Activated gamma-delta T cell (primary cell): ENCODE results near the gene IL18R1.

Experiments
- DNase-seq: peaks from one replicate; lab custom pipeline; 2025; lab: John Stamatoyannopoulos, UW

Gene IL18R1

DNA sequence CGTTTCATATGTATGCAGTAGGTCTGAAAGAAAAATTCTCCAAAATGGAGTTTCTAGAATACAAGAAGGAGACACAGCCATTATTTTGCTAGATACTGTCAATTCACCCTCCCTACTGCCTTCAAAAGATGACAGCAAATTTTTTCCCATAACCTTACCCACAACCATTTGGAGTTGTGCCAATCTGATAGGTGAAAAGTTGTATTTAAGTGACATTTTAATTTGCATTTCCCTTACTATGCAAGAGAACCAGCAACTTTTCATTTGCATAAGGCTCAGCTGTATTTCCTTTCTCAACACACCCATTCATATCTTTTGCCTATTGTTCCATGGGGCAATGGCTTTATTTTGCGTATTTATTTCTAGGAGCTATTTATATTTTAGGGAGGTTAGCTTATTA is 36.0 kb downstream of the IL18R1 start:
- no peak for DNase-seq

DNA sequence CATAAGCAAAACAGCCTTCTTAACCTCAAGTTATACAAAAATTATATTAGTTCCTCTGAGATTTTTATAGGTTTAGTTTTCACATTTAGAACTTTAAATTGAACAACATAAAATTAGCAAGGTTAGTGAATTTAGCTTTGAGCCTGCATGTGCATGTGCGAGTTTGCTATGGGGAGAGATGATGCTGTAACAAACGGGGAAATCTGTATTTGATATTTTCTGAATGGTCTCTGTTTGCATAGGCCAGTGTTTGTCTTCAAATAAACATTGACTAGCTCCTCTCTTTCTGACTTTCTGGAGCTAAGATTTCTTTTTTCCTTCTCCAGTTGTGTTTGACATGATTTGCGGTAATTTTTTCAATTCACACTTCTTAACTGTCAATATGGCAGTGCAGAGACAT is 36.5 kb downstream of the IL18R1 start:
- no peak for DNase-seq

DNA sequence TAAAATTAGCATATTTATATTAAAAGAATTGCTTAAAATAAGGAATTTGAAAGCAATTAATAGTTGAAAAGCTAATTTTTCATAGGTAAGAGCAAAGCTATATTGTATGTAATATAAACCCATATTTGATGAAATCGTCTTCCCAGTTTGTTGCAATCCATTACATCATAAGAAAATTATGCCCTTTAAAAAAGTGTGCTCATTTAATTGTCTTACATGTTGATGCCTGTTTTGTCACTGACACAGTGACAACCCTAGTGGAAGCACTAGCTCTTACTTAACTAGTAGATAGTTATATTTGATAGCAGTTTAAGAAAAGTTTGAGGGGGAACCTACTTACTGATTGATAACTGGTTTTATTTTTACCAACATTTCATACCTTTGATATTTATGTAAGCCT is 37.3 kb downstream of the IL18R1 start:
- no peak for DNase-seq

DNA sequence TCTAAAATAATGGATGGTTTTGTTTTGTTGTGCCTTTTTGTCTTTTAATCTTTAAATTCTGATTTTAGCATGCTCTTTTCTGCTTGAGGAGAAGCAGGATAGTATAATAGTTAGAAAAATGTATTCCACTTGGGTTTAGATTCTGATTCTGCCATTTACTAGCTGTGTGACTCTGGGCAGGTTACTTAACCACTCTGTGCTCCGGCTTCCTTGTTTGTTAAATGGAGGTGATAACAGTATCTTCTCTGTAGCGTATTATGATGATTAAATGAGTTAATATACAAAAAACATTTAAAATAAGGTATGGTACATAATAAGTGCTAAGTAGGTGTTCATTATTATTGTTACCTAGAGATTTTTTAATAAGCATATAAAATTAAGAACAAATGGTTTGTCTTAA is 40.4 kb downstream of the IL18R1 start:
- no peak for DNase-seq

DNA sequence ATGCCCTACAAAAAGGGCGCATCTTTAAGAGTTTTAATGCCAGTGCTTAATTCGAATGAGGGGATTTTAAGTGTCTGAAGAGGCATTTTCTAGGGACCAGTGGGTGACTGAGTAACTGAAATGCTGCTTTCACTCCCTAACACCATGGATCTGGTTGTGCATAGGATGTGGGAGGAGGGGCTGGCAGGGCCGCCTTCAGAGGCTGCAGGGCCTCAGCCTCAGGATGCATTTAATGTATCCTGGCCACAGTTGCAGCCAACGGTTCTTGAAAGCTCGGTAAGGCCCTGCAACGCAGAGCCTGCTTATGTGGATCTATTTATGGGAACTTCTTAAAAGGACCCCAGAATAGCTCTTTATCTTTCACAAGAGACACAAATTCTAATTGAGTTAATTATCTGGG is 41.6 kb downstream of the IL18R1 start:
- no peak for DNase-seq

DNA sequence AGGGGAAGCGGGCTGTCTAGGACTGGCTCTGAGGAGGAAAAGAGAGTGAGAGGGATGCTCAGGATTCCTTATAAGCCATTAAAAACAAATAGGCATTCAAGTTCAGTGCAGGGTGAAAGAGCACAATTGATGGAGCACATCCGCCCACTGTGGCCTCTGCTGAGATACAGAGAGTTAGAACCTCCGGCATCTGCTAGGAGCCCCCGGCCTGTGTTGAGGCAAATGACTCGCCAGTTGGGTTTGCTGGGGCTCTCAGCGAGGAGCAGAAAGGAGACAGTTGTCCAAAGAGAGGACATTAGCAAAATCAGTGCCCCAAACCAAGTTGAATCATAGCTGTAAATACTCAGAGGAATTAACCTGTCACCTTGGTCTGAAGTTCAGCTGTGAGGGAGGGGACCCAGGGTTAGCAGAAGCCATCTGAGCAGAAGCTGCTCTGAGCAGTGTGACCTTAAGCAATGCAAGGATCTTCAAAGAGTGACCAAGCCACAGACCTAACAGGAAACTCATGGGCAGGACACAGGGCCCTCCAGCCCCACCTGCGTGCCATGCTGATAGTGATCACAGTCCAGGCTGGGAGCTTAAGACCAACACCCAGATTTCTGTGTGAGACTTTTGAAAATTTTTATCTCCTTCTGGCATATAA is 44.0 kb downstream of the IL18R1 start:
- no peak for DNase-seq

DNA sequence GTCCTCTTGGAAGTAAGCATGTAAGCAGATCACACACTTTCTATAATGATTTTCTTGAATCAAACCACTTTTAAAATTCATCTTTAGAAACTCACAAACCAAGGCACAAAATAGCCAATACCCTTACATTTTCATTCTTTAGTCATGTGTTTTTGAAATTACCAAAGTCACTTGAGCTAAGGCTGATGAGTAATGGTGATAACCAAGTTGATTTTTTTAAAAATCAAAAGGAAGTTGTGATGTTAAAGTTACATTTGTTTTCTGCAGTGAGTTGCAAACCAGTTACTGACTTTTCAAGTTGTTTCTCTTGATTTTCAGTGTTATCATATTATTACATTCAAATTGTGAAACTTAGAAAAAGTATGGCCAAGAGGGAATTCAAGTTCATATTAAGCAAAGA is 45.9 kb downstream of the IL18R1 start:
- no peak for DNase-seq

DNA sequence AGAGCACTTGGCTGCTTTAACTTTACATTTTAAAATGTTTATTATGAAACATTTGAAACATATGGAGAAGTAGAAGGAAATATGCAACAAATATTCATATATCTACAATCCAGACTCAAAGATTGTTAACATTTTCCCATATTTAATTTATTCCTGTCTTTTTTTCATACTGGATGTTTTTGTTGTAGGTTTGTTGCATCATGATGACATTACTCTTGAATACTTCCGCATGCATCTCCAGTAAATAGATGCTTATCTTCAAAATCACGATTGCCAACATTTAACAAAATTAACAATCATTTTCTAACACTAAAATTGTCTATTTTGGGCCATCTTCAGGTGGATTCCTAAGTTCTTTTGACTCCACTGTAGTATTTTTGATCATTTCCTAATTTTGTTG is 46.3 kb downstream of the IL18R1 start:
- no peak for DNase-seq

DNA sequence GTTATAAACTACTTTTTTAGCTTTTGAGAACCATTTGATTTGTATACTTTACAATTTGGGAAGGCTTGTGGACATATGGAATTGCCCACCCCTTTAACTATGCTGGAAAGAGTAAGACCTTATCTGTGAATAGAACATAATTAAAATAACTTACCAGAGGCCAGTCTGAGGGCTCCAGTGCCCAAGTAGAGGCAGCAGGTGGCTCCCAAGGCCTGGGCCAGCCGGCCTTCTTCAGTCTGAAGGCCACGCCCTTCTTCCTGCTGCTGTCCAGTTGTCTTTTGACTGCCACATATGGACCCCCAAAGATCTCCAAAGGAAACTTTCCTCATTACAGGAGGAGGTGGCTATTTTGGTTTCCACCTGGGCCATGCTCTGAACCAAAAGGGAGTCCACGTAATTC is 55.4 kb downstream of the IL18R1 start:
- no peak for DNase-seq

DNA sequence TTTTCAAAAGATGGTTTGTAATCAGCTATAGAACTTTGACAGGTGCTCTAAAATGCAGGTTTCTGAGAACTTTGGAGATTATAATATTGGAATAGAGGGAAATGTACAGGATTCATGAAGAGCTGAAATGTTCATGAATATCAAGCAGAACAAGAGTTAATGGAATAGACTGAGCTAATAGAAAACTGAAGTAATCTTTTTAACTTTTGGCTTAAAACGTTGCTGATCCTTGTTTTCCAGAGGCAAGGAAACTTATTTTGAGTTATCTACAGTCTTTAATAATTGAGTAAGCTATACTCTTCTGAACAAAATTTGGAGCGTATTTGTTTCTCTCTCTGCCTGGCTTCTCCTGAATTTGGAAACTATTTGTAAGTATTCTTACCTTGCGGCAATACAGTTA is 56.6 kb downstream of the IL18R1 start:
- DNase-seq = no peak

DNA sequence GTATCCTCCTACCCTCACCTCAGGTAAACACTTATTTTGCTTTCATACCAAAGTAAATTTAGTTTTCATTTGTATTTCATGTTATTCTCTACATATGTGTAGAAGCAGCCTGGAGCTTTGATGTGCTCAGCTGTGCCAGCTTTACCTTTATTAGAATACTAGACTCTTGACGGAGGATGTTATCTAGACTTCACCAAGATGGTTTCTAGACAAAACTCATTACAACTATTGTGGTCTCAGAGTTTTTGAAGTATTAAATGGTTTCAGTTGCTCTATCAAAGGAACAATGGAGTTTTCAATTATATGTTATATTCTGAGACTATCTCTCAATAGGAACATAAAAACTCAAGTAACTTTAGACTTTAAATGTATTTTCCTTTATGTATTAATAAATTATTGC is 62.4 kb downstream of the IL18R1 start:
- DNase-seq = no peak

DNA sequence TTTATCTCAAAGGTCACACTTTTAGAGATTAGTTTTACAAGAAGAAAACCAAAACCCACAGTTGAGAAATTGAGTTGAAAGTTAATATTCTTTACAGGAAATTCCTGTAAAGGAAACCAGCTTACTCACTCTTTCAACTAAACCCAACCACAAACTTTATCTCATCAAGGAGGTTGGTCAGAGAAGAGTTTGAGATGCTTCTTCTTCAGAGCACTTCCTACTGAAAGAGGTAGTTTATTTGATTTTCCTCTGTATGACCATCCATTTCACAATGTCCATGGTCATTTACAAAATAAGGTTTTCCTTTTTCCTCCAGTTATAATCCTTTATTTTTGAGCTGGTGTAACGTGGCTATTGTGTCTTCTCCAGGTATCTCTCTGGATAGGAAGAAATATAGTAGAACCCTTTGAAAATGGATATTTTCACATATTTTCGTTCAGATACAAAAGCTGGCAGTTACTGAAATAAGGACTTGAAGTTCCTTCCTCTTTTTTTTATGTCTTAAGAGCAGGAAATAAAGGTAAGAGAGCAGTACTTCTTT is 62.9 kb downstream of the IL18R1 start:
- DNase-seq = no peak

DNA sequence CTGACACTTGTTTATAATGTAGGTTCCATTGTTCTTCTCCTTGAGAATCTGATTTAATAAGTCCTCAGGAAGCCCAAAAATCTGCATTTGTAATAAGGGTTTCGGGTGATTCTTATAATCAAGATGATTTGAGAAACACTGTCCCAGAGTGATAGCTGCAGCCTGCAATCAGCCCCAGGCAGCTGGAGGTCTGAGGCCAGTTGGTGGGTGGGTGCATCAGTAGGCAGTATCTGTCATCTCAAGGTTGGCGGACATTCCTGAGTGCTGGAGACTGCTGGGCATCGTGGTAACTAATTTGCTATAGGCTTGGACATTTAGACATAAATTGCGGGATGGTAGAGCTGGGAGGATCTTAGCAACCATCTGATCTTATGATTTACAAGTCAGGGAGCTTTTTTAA is 64.7 kb downstream of the IL18R1 start:
- DNase-seq = no peak

DNA sequence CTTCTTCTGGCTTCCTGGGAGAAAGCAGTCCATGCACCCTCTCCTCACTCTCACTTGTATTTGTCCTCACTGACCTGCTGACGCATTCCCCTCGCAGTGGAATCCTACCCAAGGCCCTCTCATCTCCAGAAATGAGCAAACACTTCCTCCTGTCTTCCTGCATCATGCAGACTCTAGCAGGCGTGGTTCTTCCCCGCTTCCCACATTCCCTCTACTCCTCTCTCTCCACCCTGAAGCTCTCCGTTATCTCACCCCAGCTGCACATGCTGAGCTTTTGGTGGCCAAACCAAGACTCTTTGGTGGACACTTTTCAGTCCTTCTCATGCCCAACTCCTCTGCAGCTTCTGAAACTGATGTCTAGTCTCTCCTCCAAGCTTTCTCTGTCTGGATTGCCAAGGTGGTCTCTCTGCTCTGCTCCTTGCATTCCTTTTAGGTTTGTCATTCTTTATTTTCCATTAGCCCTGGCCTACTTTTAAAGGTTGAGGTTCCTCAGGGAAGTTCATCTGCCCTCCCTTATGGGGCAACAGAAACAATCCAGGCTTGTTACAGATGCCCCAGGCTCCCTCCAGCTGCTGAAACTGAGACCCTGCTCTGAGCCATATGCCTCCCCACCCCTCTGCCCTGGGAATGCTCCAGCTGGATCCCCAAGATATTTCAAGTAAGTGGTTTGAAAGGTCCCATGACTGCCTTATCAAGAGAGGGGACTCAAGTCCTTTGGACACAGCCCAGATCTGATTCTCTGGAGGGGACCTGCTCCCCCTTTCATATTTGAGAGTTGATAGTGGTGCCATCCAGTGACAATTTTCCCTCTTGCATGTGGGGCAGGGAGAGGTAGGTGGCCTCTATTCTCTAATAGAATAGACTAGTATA is 66.5 kb downstream of the IL18R1 start:
- no peak for DNase-seq

DNA sequence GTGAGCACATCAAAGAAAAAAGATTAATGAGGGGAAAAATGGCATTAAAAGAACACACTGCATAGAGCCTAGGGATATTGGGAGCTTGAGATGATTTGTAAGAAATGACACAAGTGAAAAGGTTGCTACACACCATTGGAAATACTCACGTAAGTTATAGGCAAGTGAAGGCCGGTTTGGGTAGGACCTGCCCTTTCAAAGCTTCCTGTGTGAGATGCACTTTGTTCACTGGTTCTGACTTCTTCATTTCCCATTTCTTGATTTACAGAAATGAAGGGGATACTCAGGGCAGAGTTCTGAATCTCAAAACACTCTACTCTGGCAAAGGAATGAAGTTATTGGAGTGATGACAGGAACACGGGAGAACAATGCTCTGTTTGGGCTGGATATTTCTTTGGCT is 67.3 kb downstream of the IL18R1 start, which contains the start of gene IL18RAP:
Gene IL18RAP, plus strand, starts transcription at position 251 of the 400 bp plus-strand sequence. Its CDS starts 118 bp downstream, at position 369.
- DNase-seq = no peak

DNA sequence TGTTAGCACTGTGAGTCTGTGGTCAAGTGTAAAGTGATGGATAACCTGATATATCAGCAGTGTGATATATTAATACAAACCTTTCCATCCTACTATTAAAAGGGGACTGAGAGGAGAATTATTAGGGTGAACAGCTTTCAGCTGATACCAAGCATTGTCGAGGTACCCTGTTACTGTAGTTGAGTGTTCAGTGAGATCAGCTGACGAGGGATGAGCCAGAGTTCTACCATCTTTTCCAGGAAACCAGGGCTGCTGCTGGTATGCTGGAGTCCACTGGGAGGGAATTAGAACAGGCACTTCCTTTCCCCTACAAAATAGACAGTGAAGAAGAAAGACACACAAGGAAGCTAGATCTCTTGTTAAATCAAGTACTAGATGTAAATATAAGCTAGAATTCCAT is 67.8 kb downstream of the IL18R1 start:
- DNase-seq = no peak

DNA sequence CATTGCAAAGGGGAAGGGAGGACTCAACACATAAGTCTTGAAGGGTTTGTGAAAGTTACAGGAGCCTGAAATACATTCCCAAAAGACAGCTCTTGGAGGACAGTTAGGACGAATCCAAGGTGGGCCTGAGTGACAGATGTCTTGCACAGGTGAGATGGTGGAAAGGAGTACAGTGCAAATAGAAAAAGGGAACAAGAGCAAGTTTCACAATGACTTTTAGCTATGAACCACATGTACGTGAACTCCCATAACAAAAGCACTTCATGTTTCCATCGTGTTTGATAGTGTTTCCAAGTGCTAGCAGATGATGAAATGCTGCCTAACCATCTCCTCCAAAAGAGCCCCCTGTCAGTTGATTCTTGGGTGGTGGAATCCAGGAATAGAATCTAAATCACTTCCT is 69.2 kb downstream of the IL18R1 start:
- no peak for DNase-seq

DNA sequence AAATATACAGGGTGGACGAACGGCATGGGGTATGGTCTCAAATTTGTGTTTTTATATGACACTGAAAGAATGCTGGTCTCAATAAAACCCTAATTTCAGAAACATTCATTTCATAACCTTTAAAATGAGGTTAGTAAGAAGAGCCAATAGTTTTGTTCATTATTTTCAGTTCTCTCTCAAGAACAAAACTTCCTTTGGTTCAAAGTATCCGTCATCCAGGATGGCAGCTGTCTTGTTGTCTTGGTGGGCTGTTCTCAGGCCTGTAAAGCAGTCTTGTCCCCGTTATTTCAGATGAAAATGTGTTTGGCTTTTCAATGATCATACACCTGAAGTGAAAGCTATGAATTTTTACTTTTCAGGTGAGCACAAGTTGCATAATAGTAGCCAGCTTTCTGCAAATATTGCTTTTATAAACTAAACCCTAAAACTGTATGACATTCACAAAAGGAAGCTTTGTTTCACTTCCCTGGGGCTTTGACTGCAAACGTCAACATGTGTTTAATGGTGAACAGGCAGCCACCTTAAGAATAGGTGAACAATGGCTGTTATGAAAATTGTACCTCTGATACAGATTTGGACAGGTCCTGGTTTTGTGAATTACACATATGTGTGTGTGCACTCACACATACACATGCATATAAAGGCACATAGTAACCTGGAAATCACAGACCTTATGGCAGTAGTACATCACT is 70.0 kb downstream of the IL18R1 start:
- no peak for DNase-seq

DNA sequence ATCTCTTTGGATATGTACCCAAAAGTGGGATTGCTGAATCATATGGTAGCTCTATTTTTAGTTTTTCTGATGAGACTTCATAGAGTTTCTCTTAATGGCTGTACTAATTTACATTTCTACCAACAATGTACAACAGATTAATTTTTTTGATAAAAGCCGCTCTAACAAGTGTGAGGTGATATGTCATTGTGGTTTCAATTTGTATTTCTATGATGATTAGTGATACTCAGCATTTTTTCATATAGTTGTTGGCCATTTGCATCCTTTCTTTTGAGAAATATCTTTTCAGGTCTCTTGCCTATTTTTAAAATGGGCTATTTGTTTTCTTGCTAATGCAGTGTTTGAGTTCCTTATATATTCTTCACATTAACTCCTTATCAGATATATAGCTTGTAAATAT is 71.7 kb downstream of the IL18R1 start:
- DNase-seq = no peak

DNA sequence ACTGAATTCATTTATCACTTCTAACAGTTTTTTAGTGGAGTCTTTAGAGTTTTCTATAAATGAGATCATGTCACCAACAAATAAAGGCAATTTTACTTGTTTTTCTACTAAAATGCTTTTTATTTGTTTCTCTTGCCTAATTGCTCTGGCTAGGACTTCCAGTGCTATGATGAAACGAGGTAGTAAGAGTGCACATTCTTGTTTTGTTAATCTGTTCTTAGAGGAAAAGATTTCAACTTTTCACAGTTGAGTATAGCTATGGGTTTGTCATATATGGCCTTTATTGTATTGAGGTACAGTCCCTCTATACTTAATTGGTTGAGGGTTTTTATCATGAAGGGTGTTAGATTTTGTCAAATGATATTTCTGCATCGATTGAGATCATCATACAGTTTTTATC is 73.0 kb downstream of the IL18R1 start:
- no peak for DNase-seq

DNA sequence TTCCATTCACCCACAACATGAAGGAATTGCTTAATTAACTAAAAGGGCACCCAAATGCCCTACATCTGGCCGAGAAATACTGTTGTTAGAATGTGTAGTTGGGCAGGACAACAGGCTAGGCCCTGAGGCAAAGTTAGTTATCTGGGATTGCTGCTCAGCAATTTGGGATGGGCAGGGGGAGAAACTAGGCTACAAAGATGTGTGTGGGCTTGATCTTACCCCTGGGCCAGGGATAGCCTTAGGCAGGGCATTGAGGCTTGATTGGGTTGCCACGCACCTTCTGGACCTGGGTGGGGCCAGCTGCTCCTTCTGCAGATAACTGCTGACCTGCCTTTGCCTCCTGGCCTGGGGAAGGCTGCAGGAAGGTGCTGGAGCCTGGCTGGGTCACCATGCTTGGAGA is 76.8 kb downstream of the IL18R1 start:
- no peak for DNase-seq

DNA sequence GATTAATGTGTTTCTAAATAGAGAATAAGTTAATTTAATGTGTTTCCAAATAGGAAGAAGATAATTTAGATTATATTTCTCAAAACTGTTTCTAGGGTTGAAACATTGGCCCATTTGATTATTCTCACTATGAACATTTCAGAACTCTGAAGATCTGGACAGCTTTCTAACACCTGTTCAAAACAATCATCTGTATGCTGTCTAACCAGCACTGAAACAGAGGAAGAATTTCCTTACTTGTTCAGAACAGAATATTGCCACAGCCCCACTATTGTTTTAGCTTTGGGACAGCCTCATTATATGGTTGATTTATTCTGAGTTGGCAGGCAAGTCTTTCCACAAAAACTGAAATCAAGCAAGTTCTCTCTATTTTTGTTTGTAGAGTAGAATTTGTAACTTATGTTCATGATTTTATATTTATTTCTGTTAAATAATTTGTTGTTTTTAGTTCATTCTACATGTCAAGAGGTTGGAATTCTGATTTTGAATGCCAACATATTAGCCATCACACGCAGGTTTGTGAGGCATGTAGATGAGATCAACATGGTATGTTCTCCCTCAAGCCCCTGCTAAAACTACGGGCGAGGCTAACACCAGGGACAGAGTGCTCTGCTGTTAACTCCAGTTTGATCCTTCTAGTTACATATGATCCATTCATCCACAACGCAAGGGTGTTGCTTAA is 78.5 kb downstream of the IL18R1 start:
- no peak for DNase-seq
